Gastroesophageal sphincter (tissue), 3 donors: Measurements from ENCODE around the gene HMOX2.

ENCODE experiments used
- CTCF ChIP-seq, 4 experiments: fragments of 200-600 bp in 2 of 4; fragments of 450-650 bp in 2 of 4; sonication (generic) in 1 of 4; IDR thresholded peaks; one replicate each; pipeline ENCODE4 v1.5.1; 2017 to 2019; ENCODE audit warnings: antibody characterized with exemption in 4 of 4, mild to moderate bottlenecking in 2 of 4, moderate library complexity in 2 of 4
- EP300 ChIP-seq: sonication (generic); formaldehyde crosslinking; IDR thresholded peaks from one replicate; pipeline ENCODE4 v1.6.1; 2017; ENCODE audit warnings: antibody characterized with exemption, mild to moderate bottlenecking
- POLR2A ChIP-seq, 2 donors: fragments of 450-650 bp; IDR thresholded peaks; one replicate each; pipeline ENCODE4 v1.6.1; 2017; ENCODE audit warnings: antibody characterized with exemption in 2 of 2, mild to moderate bottlenecking in 2 of 2, moderate library complexity in 1 of 2
- POLR2AphosphoS5 ChIP-seq: sonication (generic); formaldehyde crosslinking; IDR thresholded peaks from one replicate; pipeline ENCODE4 v1.6.1; 2017; ENCODE audit warnings: antibody characterized with exemption

- TF ChIP-seq CTCF (IDR thresholded peaks at IDR 0.05) (no peak), POLR2AphosphoS5 (no peak), POLR2A (IDR thresholded peaks at IDR 0.05) (no peak), EP300 (no peak)
Measured at GRCh38 chr16:4431023-4431422, 45.2 kb upstream of the HMOX2 start.
